GM21825 (cell line): ENCODE measurements around the gene IKZF2.
A peak's percentile ranks its signal among the peaks of the same experiment; 100 is the strongest.

Source experiments
- ATAC-seq: cut with Tn5 transposase; IDR thresholded peaks from one replicate; pipeline ENCODE4 v1.9.1; 2021; ENCODE audit warnings: mild to moderate bottlenecking, moderate library complexity; ENCODE audit not compliant: unreplicated experiment

IKZF2 gene

GRCh38 chr2:213151437-213152064 is at the start of gene IKZF2:
TSS of gene IKZF2 (minus strand) at chr2:213151612. CDS start at chr2:213148629, 2,983 bp downstream.
- ATAC-seq: peak; percentile 62

GRCh38 chr2:213199871-213200270 is 48.5 kb upstream of the IKZF2 start:
- no peak for ATAC-seq

GRCh38 chr2:213189001-213189899 is 37.8 kb upstream of the IKZF2 start:
- no peak for ATAC-seq

GRCh38 chr2:213188533-213188867 is 37.1 kb upstream of the IKZF2 start:
- no peak for ATAC-seq

DNA sequence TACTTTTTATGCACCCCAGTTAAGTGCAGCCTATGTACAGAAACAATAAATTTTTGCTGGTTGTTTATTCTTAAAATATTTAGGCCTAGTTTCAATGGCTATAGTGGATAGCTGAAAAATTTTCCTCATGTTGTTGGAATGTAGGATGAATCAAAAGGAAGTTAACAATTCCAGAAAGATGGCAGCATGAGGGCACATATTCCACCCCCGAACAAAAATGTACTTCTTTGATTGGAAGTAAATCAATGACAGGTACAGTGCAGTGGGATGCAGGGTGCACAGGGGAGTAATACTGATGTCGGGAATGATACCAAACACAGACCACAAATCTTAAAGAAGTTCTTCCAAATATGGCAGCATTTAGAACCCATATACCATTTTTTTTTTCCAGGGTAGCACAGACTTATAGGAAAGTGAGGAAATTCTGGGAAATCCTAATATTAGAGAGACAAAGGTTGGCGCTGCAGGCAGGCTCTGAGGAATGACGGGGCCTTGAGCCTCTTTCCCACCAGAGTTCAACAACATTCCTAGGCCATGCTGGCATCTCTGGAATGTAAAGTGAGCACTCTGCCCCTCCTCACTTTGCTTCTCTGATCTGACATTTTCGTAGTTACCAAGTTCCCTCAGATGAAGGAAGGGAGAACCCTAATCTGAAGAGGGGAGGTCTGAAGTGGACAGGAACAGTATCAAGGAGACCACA is 36.6 kb upstream of the IKZF2 start:
- no peak for ATAC-seq

GRCh38 chr2:213187386-213187785 is 36.0 kb upstream of the IKZF2 start:
- ATAC-seq: no peak

DNA sequence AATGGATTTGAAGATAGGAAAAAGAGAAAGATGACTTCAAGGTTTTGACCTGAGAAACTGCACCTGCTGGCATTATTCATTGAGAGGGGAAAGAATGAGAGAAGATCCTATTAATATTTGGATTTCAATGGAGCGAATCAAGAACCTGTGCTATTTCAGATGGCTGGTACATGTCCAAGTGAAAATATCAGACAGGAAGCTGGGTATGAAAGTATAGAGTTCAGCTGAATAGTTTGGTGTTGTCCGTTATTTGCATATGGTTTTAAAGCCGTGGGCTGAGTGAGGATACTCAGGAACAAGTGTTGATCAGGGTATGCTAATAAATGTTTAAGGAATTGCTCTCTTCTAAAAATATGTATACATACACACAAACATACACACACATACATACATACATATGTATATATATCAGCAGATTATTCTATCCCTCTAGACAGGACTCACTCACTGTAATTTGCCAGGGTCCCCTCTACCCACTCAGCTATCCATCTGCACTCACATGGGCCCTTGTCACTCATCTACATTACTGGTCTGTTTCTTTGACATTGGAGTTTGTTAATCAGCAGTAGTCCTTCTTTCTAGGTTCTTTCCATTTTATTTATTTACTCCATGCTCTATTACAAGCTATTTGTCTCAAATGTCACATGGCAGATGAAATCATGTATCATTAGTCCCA is 33.9 kb upstream of the IKZF2 start:
- peak; percentile 99 for ATAC-seq

DNA sequence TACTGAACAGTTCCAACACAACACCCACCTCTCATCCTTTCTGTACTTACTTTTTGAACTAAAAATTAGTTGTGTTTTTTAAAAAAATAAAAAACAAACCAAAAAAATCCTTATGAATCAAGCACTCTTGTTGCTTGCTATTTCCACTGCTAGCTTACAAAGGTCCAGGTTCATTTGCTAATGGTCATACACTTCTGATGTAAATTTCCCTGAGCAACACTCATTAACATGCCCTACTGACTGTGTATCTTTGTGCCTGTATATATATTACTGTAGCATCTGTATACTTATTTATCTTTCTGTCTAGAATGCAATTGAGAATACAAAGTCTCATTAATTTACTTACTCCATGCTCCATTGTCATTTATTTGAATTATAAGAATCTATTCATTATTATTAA is 30.3 kb upstream of the IKZF2 start:
- no peak for ATAC-seq

- no peak for ATAC-seq
Observed at GRCh38 chr2:213177679-213178078, 26.3 kb upstream of the IKZF2 start.

GRCh38 chr2:213175673-213176247 is 24.3 kb upstream of the IKZF2 start:
- no peak for ATAC-seq

DNA sequence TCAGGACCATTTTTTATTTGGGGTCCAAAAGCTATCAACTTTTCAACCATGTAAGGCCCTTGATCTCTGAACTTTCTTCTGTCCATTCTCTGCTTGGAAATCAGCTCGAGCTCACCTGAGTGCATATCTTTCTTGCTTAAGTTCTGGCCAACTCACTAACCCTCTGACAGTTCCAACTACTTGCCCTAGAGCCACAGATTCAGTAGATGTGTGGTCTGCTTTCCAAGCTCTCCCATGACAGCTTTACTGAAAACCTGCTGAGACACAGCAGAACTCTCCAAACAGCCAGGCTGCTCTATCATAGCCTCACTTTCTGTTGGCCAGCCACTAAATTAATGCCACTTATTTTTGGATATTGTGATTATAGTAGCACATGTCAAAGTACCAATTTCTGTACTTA is 21.2 kb upstream of the IKZF2 start:
- ATAC-seq: no peak

DNA sequence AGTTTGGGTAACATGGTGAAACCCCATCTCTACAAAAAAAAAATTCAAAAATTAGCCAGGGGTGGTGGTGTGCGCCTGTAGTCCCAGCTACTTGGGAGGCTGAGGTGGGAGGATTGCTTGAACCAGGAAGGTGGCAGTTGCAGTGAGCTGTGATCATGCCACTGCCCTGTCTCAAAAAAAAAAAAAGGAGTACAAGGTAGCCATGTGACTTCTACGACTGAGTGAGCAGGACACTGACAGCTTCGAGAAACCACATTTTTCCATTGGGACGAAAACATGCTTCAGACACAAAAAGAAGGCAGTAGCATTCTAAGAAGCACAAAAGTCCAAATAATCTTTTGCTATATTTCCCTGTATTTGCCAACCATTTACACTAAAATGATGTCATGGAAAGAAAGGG is 19.7 kb upstream of the IKZF2 start:
- no peak for ATAC-seq

GRCh38 chr2:213167271-213167930 is 16.0 kb upstream of the IKZF2 start:
- ATAC-seq: no peak

- peak; percentile 97 for ATAC-seq
Observed at GRCh38 chr2:213166109-213166508, 14.7 kb upstream of the IKZF2 start.

DNA sequence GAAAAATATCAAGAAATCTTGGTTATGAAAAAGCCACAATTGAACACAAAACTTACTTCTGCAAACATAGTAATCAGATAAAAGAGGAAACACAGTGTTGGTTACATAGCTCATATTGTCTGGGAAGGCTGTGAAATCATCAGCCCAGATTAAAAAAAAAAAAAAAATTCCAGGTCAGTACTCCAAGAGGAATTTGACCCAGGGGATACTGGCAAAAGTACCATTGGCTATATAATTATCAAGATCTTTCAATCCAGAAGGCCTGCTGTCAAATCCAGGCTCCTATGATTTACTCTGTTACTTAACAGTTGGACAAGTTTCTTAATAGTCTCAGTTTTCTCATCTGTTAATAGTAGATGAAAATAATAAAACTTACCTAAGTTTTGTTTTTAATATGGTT is 12.9 kb upstream of the IKZF2 start:
- ATAC-seq: no peak

DNA sequence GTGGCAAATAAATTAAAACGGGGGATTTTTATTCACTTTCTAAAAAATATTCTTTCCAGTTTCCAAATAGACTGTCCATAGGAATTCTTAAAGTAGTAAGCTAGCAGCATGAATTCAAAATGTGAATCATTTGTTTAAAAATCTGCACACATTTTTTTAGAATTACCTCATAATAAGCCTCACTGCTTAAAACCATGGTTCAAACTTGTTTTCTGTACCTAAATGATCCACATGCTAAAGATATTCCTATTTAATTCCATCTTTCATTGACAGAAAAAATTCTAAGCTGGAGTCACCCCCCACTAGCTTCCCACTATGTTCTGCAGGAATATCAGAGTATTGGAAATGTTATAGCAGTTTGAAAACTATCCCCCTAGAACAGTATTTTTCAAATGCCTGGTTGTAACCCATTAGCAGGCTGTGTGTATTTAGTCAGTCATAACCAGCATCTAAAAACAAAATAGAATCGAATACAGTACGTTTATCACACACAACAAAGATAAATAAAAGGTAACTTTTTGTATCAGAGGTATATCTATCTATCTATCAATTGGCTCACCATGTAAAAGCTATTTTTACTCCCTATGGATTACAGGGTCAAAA is 11.2 kb upstream of the IKZF2 start:
- ATAC-seq: no peak

DNA sequence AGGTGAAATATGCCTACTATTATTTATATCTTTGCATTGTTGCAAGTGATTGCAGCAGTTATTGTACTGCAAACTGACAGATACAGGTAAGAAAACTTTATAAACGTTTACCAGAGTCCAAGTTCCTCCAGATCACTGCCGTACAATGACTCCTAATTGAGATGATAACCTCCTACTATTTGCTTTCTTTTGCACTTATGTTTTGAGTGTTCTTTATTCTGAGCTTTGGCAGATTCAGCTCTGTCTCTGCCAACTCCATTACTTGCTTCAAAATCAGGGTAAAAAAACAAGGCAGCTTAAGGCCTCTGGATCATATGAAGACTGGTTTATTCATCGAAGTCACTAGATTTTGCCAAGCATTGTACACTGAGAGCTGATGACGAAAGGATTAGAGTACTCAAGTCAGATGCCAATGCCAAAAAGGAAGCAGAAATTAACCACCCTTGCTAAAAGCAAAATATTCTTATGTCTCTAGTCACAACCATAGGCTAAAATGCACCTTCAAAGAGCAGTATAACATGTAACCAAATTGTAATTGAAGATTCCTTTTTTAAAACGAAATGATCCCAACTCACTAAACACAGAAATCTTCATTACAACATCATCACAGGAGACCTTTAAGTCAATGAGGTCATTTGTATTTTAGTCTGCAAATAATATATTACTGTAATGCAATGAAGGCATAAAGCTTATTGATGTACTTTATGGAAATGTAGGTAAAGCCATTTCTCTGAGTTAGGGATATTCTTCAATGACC is 10.5 kb upstream of the IKZF2 start:
- no peak for ATAC-seq

DNA sequence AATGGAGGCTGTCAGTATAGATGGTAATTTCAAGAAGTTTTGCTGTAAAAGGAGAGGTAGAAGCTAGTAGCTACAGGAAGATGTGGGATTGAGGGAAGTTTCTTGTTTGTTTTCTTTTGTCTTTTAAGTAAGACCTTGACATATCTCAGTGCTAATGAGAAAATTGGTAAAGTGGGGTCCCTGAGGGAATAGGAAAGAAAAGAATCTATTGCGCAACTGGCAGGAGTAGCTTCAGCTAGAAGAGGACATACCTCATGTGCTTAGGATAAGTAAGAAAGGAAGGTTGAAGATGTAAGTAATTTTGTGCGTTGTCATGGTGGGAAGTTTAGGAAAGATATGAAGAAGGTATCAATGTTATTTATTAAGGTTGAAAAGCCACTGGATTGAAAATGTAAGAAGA is 8.4 kb upstream of the IKZF2 start:
- ATAC-seq: no peak

DNA sequence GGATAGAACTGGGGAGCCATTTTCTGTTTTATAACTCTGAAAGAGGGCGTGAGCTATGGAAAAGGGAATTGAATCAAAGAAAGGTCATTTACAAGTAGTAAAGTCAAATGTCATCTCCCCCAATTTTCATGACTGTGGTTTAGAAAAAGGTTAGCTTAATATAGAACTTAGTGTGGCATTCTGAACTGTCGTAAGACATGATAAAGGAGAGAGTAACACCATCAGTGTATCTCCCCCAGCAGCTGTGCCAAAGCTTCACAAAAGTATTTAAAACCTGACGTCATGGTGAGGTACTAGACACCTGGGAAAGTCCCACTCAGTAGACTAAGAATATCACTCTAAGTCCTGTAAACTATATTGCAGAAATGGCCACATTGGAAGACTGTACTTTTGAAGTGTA is 5.8 kb upstream of the IKZF2 start:
- peak; percentile 65 for ATAC-seq
